Neuronal stem cell (in vitro differentiated cells): ENCODE data around the gene CD72.
"Not testable (repeated sequence)": the region's sequence is repeated elsewhere in the genome, so short reads cannot be mapped to it uniquely, and the experiment has no call there.

Experiments
- DNase-seq: peaks from one replicate; pipeline ENCODE4 v3.0.0-alpha.2; 2013; ENCODE audit warnings: low spot score
- H2AFZ ChIP-seq: one replicate; pipeline ENCODE4 v1.6.1; 2013; ENCODE audit warnings: mild to moderate bottlenecking, low read length, inconsistent platforms
- H2AK5ac ChIP-seq: 2 replicates; pipeline ENCODE4 v1.6.1; 2013; ENCODE audit warnings: low read depth, mild to moderate bottlenecking, inconsistent platforms, low read length, moderate library complexity, mixed read lengths
- H2BK120ac ChIP-seq: 2 replicates; pipeline ENCODE4 v1.6.1; 2013; ENCODE audit warnings: low read depth, mild to moderate bottlenecking, inconsistent platforms, low read length, moderate library complexity, mixed read lengths
- H2BK12ac ChIP-seq: one replicate; pipeline ENCODE4 v1.6.1; 2013; ENCODE audit warnings: low read length, inconsistent platforms
- H2BK15ac ChIP-seq: 2 replicates; pipeline ENCODE4 v1.6.1; 2013; ENCODE audit warnings: mild to moderate bottlenecking, low read length, inconsistent platforms, mixed read lengths
- H2BK5ac ChIP-seq: one replicate; pipeline ENCODE4 v1.6.1; 2013; ENCODE audit warnings: inconsistent platforms, mild to moderate bottlenecking, low read length, moderate library complexity
- H3K14ac ChIP-seq: one replicate; pipeline ENCODE4 v1.6.1; 2013; ENCODE audit warnings: low read length, inconsistent platforms
- H3K18ac ChIP-seq: 2 replicates; pipeline ENCODE4 v1.6.1; 2013; ENCODE audit warnings: low read length, inconsistent platforms
- H3K23ac ChIP-seq: 2 replicates; pipeline ENCODE4 v1.6.1; 2013; ENCODE audit warnings: low read depth, mild to moderate bottlenecking, mixed read lengths, low read length, inconsistent platforms; ENCODE audit not compliant: poor library complexity
- H3K27ac ChIP-seq: replicated peaks from 3 replicates; pipeline ENCODE4 v1.5.1; 2013; ENCODE audit warnings: low read length, inconsistent platforms
- H3K27me3 ChIP-seq, 3 experiments: 2 replicates each; pipeline ENCODE4 v1.6.1; 2013; ENCODE audit warnings: low read length in 3 of 3, mild to moderate bottlenecking in 2 of 3, inconsistent platforms in 1 of 3, low read depth in 1 of 3, mixed read lengths in 1 of 3, moderate library complexity in 1 of 3; ENCODE audit not compliant: control insufficient read depth in 3 of 3, insufficient read depth in 3 of 3
- H3K36me3 ChIP-seq, 2 donors: replicated peaks in 1 of 2; 2 replicates each; pipeline ENCODE4 v1.6.1; 2013; ENCODE audit warnings: low read length in 2 of 2; ENCODE audit not compliant: control insufficient read depth in 2 of 2, insufficient read depth in 2 of 2
- H3K4ac ChIP-seq: 2 replicates; pipeline ENCODE4 v1.6.1; 2013; ENCODE audit warnings: inconsistent platforms, mild to moderate bottlenecking, low read length, moderate library complexity
- H3K4me1 ChIP-seq, 2 donors: 1 replicate in 1 of 2; 2 replicates in 1 of 2; pipeline ENCODE4 v1.6.1; 2013; ENCODE audit warnings: low read length in 2 of 2, low read depth in 1 of 2; ENCODE audit not compliant: control insufficient read depth in 2 of 2, insufficient read depth in 1 of 2
- H3K4me2 ChIP-seq: one replicate; pipeline ENCODE4 v1.6.1; 2013; ENCODE audit warnings: mild to moderate bottlenecking, low read length, inconsistent platforms; ENCODE audit not compliant: insufficient read depth, poor library complexity, severe bottlenecking
- H3K4me3 ChIP-seq, 2 donors: 2 replicates each; pipeline ENCODE4 v1.5.1; 2013; ENCODE audit warnings: low read length in 2 of 2, mild to moderate bottlenecking in 2 of 2, inconsistent platforms in 1 of 2, moderate library complexity in 1 of 2
- H3K79me1 ChIP-seq: one replicate; pipeline ENCODE4 v1.6.1; 2013; ENCODE audit warnings: low read depth, mild to moderate bottlenecking, inconsistent platforms, low read length, moderate library complexity
- H3K9ac ChIP-seq: one replicate; pipeline ENCODE4 v1.6.1; 2013; ENCODE audit warnings: mild to moderate bottlenecking, low read depth, low read length, inconsistent platforms; ENCODE audit not compliant: poor library complexity
- H3K9me3 ChIP-seq, 2 donors: replicated peaks in 1 of 2; 2 replicates each; pipeline versions ENCODE3 to v1.6.1; 2013; ENCODE audit warnings: low read length in 2 of 2, mild to moderate bottlenecking in 2 of 2, inconsistent platforms in 1 of 2, low read depth in 1 of 2, mixed read lengths in 1 of 2, moderate library complexity in 1 of 2; ENCODE audit not compliant: control insufficient read depth in 2 of 2, insufficient read depth in 1 of 2
- H4K8ac ChIP-seq: one replicate; pipeline ENCODE4 v1.6.1; 2013; ENCODE audit warnings: low read depth, mild to moderate bottlenecking, inconsistent platforms, low read length, moderate library complexity
- H4K91ac ChIP-seq: one replicate; pipeline ENCODE4 v1.6.1; 2013; ENCODE audit warnings: low read length, low read depth, mild to moderate bottlenecking, inconsistent platforms; ENCODE audit not compliant: poor library complexity
- WGBS, 2 donors: extraction: QIAGEN DNeasy Blood & Tissue Kit; methylation state at CpG; one replicate each; pipeline ENCODE4 v1.1.7; 2013; ENCODE audit warnings: missing lambda C conversion rate in 2 of 2, mixed read lengths in 1 of 2; ENCODE audit not compliant: insufficient read length in 2 of 2, insufficient replicate concordance in 1 of 2; ENCODE audit errors: extremely low coverage in 2 of 2; 5-methylcytosine and 5-hydroxymethylcytosine counted together

CD72 gene

GRCh38 chr9:35639225-35639624, 21.0 kb upstream of the CD72 start:
- H2BK120ac ChIP-seq, H3K14ac ChIP-seq, H3K9me3 ChIP-seq, H3K18ac ChIP-seq, H3K4ac ChIP-seq, H2BK12ac ChIP-seq, H2AK5ac ChIP-seq, H3K9ac ChIP-seq, DNase-seq, H3K23ac ChIP-seq, H3K27ac ChIP-seq, H2AFZ ChIP-seq, H3K27me3 ChIP-seq, H2BK5ac ChIP-seq, H4K8ac ChIP-seq, H3K4me2 ChIP-seq, H3K79me1 ChIP-seq, H2BK15ac ChIP-seq, H3K4me3 ChIP-seq, H4K91ac ChIP-seq, H3K4me1 ChIP-seq, H3K36me3 ChIP-seq: not testable (repeated sequence)
- WGBS, 2 donors: no CpG with 5 or more reads among the region's 1 CpG

GRCh38 chr9:35638751-35639150, 20.5 kb upstream of the CD72 start:
- H3K9ac ChIP-seq, H2BK5ac ChIP-seq, H2BK15ac ChIP-seq, H3K4ac ChIP-seq, DNase-seq, H2BK12ac ChIP-seq, H3K9me3 ChIP-seq, H2AFZ ChIP-seq, H3K23ac ChIP-seq, H3K27me3 ChIP-seq, H3K36me3 ChIP-seq, H2BK120ac ChIP-seq, H3K18ac ChIP-seq, H3K4me2 ChIP-seq, H3K4me1 ChIP-seq, H4K91ac ChIP-seq, H3K27ac ChIP-seq, H4K8ac ChIP-seq, H2AK5ac ChIP-seq, H3K4me3 ChIP-seq, H3K79me1 ChIP-seq, H3K14ac ChIP-seq: not testable (repeated sequence)
- no CpG with 5 or more reads among the region's 8 CpGs for WGBS, 2 donors

GRCh38 chr9:35637427-35637955, 19.3 kb upstream of the CD72 start:
- WGBS, 2 donors: no CpG with 5 or more reads among the region's 9 CpGs
- not testable (repeated sequence) for H3K9ac ChIP-seq, H3K27ac ChIP-seq, DNase-seq, H3K4ac ChIP-seq, H2BK12ac ChIP-seq, H3K18ac ChIP-seq, H2BK120ac ChIP-seq, H3K23ac ChIP-seq, H3K9me3 ChIP-seq, H3K4me1 ChIP-seq, H2AFZ ChIP-seq, H3K4me3 ChIP-seq, H2AK5ac ChIP-seq, H4K91ac ChIP-seq, H3K36me3 ChIP-seq, H4K8ac ChIP-seq, H3K27me3 ChIP-seq, H3K79me1 ChIP-seq, H2BK5ac ChIP-seq, H2BK15ac ChIP-seq, H3K14ac ChIP-seq, H3K4me2 ChIP-seq

GRCh38 chr9:35636877-35637246, 18.6 kb upstream of the CD72 start:
- not testable (repeated sequence) for H3K27me3 ChIP-seq, H3K4me1 ChIP-seq, H4K8ac ChIP-seq, DNase-seq, H2AK5ac ChIP-seq, H3K79me1 ChIP-seq, H3K23ac ChIP-seq, H3K4me2 ChIP-seq, H3K27ac ChIP-seq, H2AFZ ChIP-seq, H3K18ac ChIP-seq, H3K9ac ChIP-seq, H3K9me3 ChIP-seq, H4K91ac ChIP-seq, H2BK5ac ChIP-seq, H2BK15ac ChIP-seq, H3K4ac ChIP-seq, H3K14ac ChIP-seq, H3K4me3 ChIP-seq, H2BK120ac ChIP-seq, H2BK12ac ChIP-seq, H3K36me3 ChIP-seq
- 100% methylated on average over 2 of the region's 6 CpGs; no CpG with 5 or more reads in 1 of the 2 donors for WGBS, 2 donors
